HEK293 (cell line): Measurements from ENCODE around the gene CENPN.

Experiments
- MYNN ChIP-seq: fragments of 450-650 bp; formaldehyde crosslinking; IDR thresholded peaks from 2 replicates; pipeline ENCODE4 v1.5.1; 2016; ENCODE audit warnings: missing biosample characterization, missing genetic modification characterization, borderline replicate concordance
- SP3 ChIP-seq: fragments of 450-650 bp; formaldehyde crosslinking; IDR thresholded peaks from 2 replicates; pipeline ENCODE4 v1.5.1; 2016; ENCODE audit warnings: missing biosample characterization, missing genetic modification characterization
- ZNF350 ChIP-seq: fragments of 450-650 bp; formaldehyde crosslinking; IDR thresholded peaks from 2 replicates; pipeline ENCODE4 v1.5.0; 2017; ENCODE audit warnings: missing biosample characterization, mild to moderate bottlenecking, missing genetic modification characterization
- ZNF501 ChIP-seq: fragments of 450-650 bp; formaldehyde crosslinking; IDR thresholded peaks from 2 replicates; pipeline ENCODE4 v1.5.1; 2016; ENCODE audit warnings: missing biosample characterization, missing genetic modification characterization
- ZNF521 ChIP-seq: fragments of 450-650 bp; formaldehyde crosslinking; IDR thresholded peaks from 2 replicates; pipeline ENCODE4 v1.5.1; 2017; ENCODE audit warnings: missing biosample characterization, mild to moderate bottlenecking, missing genetic modification characterization
- TF ChIP-seq, protein P1 (sequence below): fragments of 450-650 bp; formaldehyde crosslinking; IDR thresholded peaks from 2 replicates; pipeline ENCODE4 v1.5.1; 2016; ENCODE audit warnings: missing biosample characterization, missing genetic modification characterization
- TF ChIP-seq, protein P2 (sequence below): fragments of 450-650 bp; formaldehyde crosslinking; IDR thresholded peaks from 2 replicates; pipeline ENCODE4 v1.5.1; 2016; ENCODE audit warnings: missing biosample characterization, missing genetic modification characterization

- TF ChIP-seq, protein P1, sequence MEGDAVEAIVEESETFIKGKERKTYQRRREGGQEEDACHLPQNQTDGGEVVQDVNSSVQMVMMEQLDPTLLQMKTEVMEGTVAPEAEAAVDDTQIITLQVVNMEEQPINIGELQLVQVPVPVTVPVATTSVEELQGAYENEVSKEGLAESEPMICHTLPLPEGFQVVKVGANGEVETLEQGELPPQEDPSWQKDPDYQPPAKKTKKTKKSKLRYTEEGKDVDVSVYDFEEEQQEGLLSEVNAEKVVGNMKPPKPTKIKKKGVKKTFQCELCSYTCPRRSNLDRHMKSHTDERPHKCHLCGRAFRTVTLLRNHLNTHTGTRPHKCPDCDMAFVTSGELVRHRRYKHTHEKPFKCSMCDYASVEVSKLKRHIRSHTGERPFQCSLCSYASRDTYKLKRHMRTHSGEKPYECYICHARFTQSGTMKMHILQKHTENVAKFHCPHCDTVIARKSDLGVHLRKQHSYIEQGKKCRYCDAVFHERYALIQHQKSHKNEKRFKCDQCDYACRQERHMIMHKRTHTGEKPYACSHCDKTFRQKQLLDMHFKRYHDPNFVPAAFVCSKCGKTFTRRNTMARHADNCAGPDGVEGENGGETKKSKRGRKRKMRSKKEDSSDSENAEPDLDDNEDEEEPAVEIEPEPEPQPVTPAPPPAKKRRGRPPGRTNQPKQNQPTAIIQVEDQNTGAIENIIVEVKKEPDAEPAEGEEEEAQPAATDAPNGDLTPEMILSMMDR: no peak
- TF ChIP-seq MYNN (no peak), ZNF350 (tag by site-specific recombination) (no peak), ZNF521 (no peak), ZNF501 (tag by site-specific recombination) (no peak), SP3 (tag by site-specific recombination) (no peak)
- TF ChIP-seq, protein P2, sequence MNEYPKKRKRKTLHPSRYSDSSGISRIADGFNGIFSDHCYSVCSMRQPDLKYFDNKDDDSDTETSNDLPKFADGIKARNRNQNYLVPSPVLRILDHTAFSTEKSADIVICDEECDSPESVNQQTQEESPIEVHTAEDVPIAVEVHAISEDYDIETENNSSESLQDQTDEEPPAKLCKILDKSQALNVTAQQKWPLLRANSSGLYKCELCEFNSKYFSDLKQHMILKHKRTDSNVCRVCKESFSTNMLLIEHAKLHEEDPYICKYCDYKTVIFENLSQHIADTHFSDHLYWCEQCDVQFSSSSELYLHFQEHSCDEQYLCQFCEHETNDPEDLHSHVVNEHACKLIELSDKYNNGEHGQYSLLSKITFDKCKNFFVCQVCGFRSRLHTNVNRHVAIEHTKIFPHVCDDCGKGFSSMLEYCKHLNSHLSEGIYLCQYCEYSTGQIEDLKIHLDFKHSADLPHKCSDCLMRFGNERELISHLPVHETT: no peak
Measured at GRCh38 chr16:81040842-81041241, 33.8 kb downstream of the CENPN start.
